ENCODE results near the gene OR51Q1.
A peak's percentile ranks its signal among the peaks of the same experiment; 100 is the strongest.

OR51Q1 gene

GRCh38 chr11:5421811-5422210, at the start of gene OR51Q1:
Gene OR51Q1, plus strand, starts transcription at chr11:5422111. Its CDS starts 90 bp downstream, at chr11:5422201.
- no peak within 1 kb of the TSS for H3K4me3 Mint-ChIP-seq
- no peak for DNase-seq
- no peaks in the 10 kb centered on the region for H3K27me3 Mint-ChIP-seq
- no peaks in the 10 kb centered on the region for H3K4me1 Mint-ChIP-seq
- no peak within 1 kb of the TSS for H3K27ac Mint-ChIP-seq
- H3K36me3 Mint-ChIP-seq: no peaks in the 10 kb centered on the region
- no peaks in the 10 kb centered on the region for H3K9me3 Mint-ChIP-seq
- CTCF ChIA-PET: no interaction called here

GRCh38 chr11:5380740-5381342, 41.1 kb upstream of the OR51Q1 start:
- Mint-ChIP-seq H3K27me3 (no peaks in the 10 kb centered on the region), H3K4me1 (no peaks in the 10 kb centered on the region), H3K9me3 (no peaks in the 10 kb centered on the region), H3K4me3 (no peak overlapping the region), H3K36me3 (no peaks in the 10 kb centered on the region), H3K27ac (no peak overlapping the region)
- peak; percentile 37 for DNase-seq
- CTCF ChIA-PET: interaction anchor here (0.9 to 1.4 kb wide), 2 partner anchors 10 to 744 kb away, joined by 3 to 5 read pairs; partner anchors contain the start of gene OR51D1

GRCh38 chr11:5383576-5383975, 38.3 kb upstream of the OR51Q1 start, which contains the start of gene OR51M1:
Gene OR51M1, plus strand, starts transcription at chr11:5383812. Its CDS starts 5,587 bp downstream, at chr11:5389399.
- DNase-seq: no peak
- no peaks in the 10 kb centered on the region for H3K9me3 Mint-ChIP-seq
- no peaks in the 10 kb centered on the region for H3K27me3 Mint-ChIP-seq
- no peaks in the 10 kb centered on the region for H3K4me1 Mint-ChIP-seq
- no peaks in the 10 kb centered on the region for H3K36me3 Mint-ChIP-seq
- H3K4me3 Mint-ChIP-seq: no peak within 1 kb of the TSS
- CTCF ChIA-PET: no interaction called here
- no peak within 1 kb of the TSS for H3K27ac Mint-ChIP-seq

GRCh38 chr11:5384335-5384734, 37.6 kb upstream of the OR51Q1 start:
- Mint-ChIP-seq H3K36me3 (no peaks in the 10 kb centered on the region), H3K27me3 (no peaks in the 10 kb centered on the region), H3K27ac (no peak overlapping the region), H3K9me3 (no peaks in the 10 kb centered on the region), H3K4me1 (no peaks in the 10 kb centered on the region), H3K4me3 (no peak overlapping the region)
- CTCF ChIA-PET: no interaction called here
- no peak for DNase-seq

GRCh38 chr11:5390210-5390609, 31.7 kb upstream of the OR51Q1 start:
- H3K4me3 Mint-ChIP-seq: no peak overlapping the region
- no peaks in the 10 kb centered on the region for H3K9me3 Mint-ChIP-seq
- no peak for DNase-seq
- CTCF ChIA-PET: no interaction called here
- H3K27ac Mint-ChIP-seq: no peak overlapping the region
- no peaks in the 10 kb centered on the region for H3K27me3 Mint-ChIP-seq
- H3K36me3 Mint-ChIP-seq: no peaks in the 10 kb centered on the region
- H3K4me1 Mint-ChIP-seq: no peaks in the 10 kb centered on the region

- CTCF ChIA-PET: no interaction called here
- H3K36me3 Mint-ChIP-seq: no peaks in the 10 kb centered on the region
- no peak for DNase-seq
- no peaks in the 10 kb centered on the region for H3K27me3 Mint-ChIP-seq
- H3K4me3 Mint-ChIP-seq: no peak overlapping the region
- H3K9me3 Mint-ChIP-seq: no peaks in the 10 kb centered on the region
- H3K27ac Mint-ChIP-seq: no peak overlapping the region
- no peaks in the 10 kb centered on the region for H3K4me1 Mint-ChIP-seq
Observed at GRCh38 chr11:5394091-5394490, 27.8 kb upstream of the OR51Q1 start.

- H3K27me3 Mint-ChIP-seq: peaks cover 4% of the 10 kb centered on the region
- no peaks in the 10 kb centered on the region for H3K36me3 Mint-ChIP-seq
- H3K9me3 Mint-ChIP-seq: peaks cover 2% of the 10 kb centered on the region
- CTCF ChIA-PET: no interaction called here
- no peak overlapping the region for H3K4me3 Mint-ChIP-seq
- no peak for DNase-seq
- H3K27ac Mint-ChIP-seq: no peak overlapping the region
- no peaks in the 10 kb centered on the region for H3K4me1 Mint-ChIP-seq
Observed at GRCh38 chr11:5398936-5399335, 23.0 kb upstream of the OR51Q1 start.

GRCh38 chr11:5405173-5405572, 16.7 kb upstream of the OR51Q1 start:
- peaks cover 2% of the 10 kb centered on the region for H3K9me3 Mint-ChIP-seq
- no peak overlapping the region for H3K27ac Mint-ChIP-seq
- H3K27me3 Mint-ChIP-seq: peaks cover 4% of the 10 kb centered on the region
- DNase-seq: no peak
- no peaks in the 10 kb centered on the region for H3K4me1 Mint-ChIP-seq
- no peaks in the 10 kb centered on the region for H3K36me3 Mint-ChIP-seq
- no peak overlapping the region for H3K4me3 Mint-ChIP-seq
- CTCF ChIA-PET: no interaction called here

GRCh38 chr11:5420993-5421392, 918 bp upstream of the OR51Q1 start:
- no peaks in the 10 kb centered on the region for H3K4me1 Mint-ChIP-seq
- no peak overlapping the region for H3K27ac Mint-ChIP-seq
- H3K27me3 Mint-ChIP-seq: no peaks in the 10 kb centered on the region
- CTCF ChIA-PET: no interaction called here
- H3K36me3 Mint-ChIP-seq: no peaks in the 10 kb centered on the region
- no peak for DNase-seq
- no peaks in the 10 kb centered on the region for H3K9me3 Mint-ChIP-seq
- no peak overlapping the region for H3K4me3 Mint-ChIP-seq

- H3K36me3 Mint-ChIP-seq: no peaks in the 10 kb centered on the region
- H3K27ac Mint-ChIP-seq: no peak overlapping the region
- H3K4me3 Mint-ChIP-seq: no peak overlapping the region
- DNase-seq: no peak
- no peaks in the 10 kb centered on the region for H3K27me3 Mint-ChIP-seq
- no peaks in the 10 kb centered on the region for H3K4me1 Mint-ChIP-seq
- H3K9me3 Mint-ChIP-seq: no peaks in the 10 kb centered on the region
- CTCF ChIA-PET: no interaction called here
Observed at GRCh38 chr11:5423131-5423530, 1.2 kb downstream of the OR51Q1 start.

GRCh38 chr11:5441414-5441813, 19.5 kb downstream of the OR51Q1 start, which contains the start of gene OR51I1:
Gene OR51I1, minus strand, starts transcription at chr11:5441514. Its CDS starts 0 bp downstream, at chr11:5441514.
- no peak within 1 kb of the TSS for H3K4me3 Mint-ChIP-seq
- H3K4me1 Mint-ChIP-seq: no peaks in the 10 kb centered on the region
- peaks cover 6% of the 10 kb centered on the region for H3K27me3 Mint-ChIP-seq
- H3K36me3 Mint-ChIP-seq: no peaks in the 10 kb centered on the region
- H3K9me3 Mint-ChIP-seq: no peaks in the 10 kb centered on the region
- no peak for DNase-seq
- H3K27ac Mint-ChIP-seq: no peak within 1 kb of the TSS
- CTCF ChIA-PET: no interaction called here

- CTCF ChIA-PET: no interaction called here
- no peaks in the 10 kb centered on the region for H3K4me1 Mint-ChIP-seq
Observed at GRCh38 chr11:5443835-5444393, 22.0 kb downstream of the OR51Q1 start.

GRCh38 chr11:5449023-5449422, 27.1 kb downstream of the OR51Q1 start, which contains the start of gene OR51I2:
Gene OR51I2, plus strand, starts transcription at chr11:5449323. Its CDS starts 4,166 bp downstream, at chr11:5453489.
- no peak for DNase-seq
- Mint-ChIP-seq H3K4me1 (no peaks in the 10 kb centered on the region), H3K27me3 (no peaks in the 10 kb centered on the region), H3K9me3 (no peaks in the 10 kb centered on the region), H3K36me3 (no peaks in the 10 kb centered on the region), H3K4me3 (no peak within 1 kb of the TSS), H3K27ac (no peak within 1 kb of the TSS)
- CTCF ChIA-PET: no interaction called here

More at GRCh38 chr11:5443835-5444393, 22.0 kb downstream of the OR51Q1 start:
- Mint-ChIP-seq H3K4me3 (no peak overlapping the region), H3K27ac (no peak overlapping the region), H3K36me3 (no peaks in the 10 kb centered on the region), H3K9me3 (no peaks in the 10 kb centered on the region), H3K27me3 (no peaks in the 10 kb centered on the region)
- no peak for DNase-seq

GRCh38 chr11:5449432-5449831, 27.5 kb downstream of the OR51Q1 start:
- no peaks in the 10 kb centered on the region for H3K4me1 Mint-ChIP-seq
- H3K9me3 Mint-ChIP-seq: no peaks in the 10 kb centered on the region
- no peak overlapping the region for H3K4me3 Mint-ChIP-seq
- DNase-seq: no peak
- H3K27me3 Mint-ChIP-seq: no peaks in the 10 kb centered on the region
- H3K36me3 Mint-ChIP-seq: no peaks in the 10 kb centered on the region
- no peak overlapping the region for H3K27ac Mint-ChIP-seq
- CTCF ChIA-PET: no interaction called here

GRCh38 chr11:5460983-5461621, 39.2 kb downstream of the OR51Q1 start:
- Mint-ChIP-seq H3K9me3 (no peaks in the 10 kb centered on the region), H3K27ac (no peak overlapping the region), H3K27me3 (no peaks in the 10 kb centered on the region), H3K4me3 (no peak overlapping the region), H3K4me1 (peaks cover 5% of the 10 kb centered on the region), H3K36me3 (no peaks in the 10 kb centered on the region)
- CTCF ChIA-PET: no interaction called here
- no peak for DNase-seq
